GM18526 (cell line): ENCODE measurements around the gene KCTD3.

ENCODE experiments used
- POLR2A ChIP-seq: IDR thresholded peaks from 3 replicates; pipeline ENCODE4 v1.6.1; 2011; ENCODE audit not compliant: insufficient read length; ENCODE audit errors: extremely low read depth

KCTD3 gene

GRCh38 chr1:215566556-215567490 lies at the start of gene KCTD3:
KCTD3 (plus strand) TSS chr1:215567304; CDS start chr1:215567686, 382 bp downstream.
- peak; percentile 34 for TF ChIP-seq POLR2A

GRCh38 chr1:215517441-215517891 lies 49.6 kb upstream of the KCTD3 start:
- no peak for TF ChIP-seq POLR2A

- no peak for TF ChIP-seq POLR2A
Observed at GRCh38 chr1:215518594-215518993, 48.5 kb upstream of the KCTD3 start.

GRCh38 chr1:215521279-215521678 lies 45.8 kb upstream of the KCTD3 start:
- no peak for TF ChIP-seq POLR2A

GRCh38 chr1:215523128-215523861 lies 43.8 kb upstream of the KCTD3 start:
- TF ChIP-seq POLR2A, result no peak

- TF ChIP-seq POLR2A, result no peak
Observed at GRCh38 chr1:215523906-215524305, 43.2 kb upstream of the KCTD3 start.

GRCh38 chr1:215526147-215526845 lies 40.8 kb upstream of the KCTD3 start:
- TF ChIP-seq POLR2A, result no peak

GRCh38 chr1:215526846-215527151 lies 40.3 kb upstream of the KCTD3 start:
- TF ChIP-seq POLR2A, result no peak

GRCh38 chr1:215529111-215529510 lies 38.0 kb upstream of the KCTD3 start:
- TF ChIP-seq POLR2A, result no peak

- TF ChIP-seq POLR2A, result no peak
Observed at GRCh38 chr1:215529571-215529970, 37.5 kb upstream of the KCTD3 start.

- TF ChIP-seq POLR2A, result no peak
Observed at GRCh38 chr1:215530401-215530984, 36.6 kb upstream of the KCTD3 start.

GRCh38 chr1:215539803-215540570 lies 27.1 kb upstream of the KCTD3 start:
- TF ChIP-seq POLR2A, result no peak

GRCh38 chr1:215542301-215542700 lies 24.8 kb upstream of the KCTD3 start:
- TF ChIP-seq POLR2A, result no peak

GRCh38 chr1:215543191-215543606 lies 23.9 kb upstream of the KCTD3 start:
- no peak for TF ChIP-seq POLR2A
